ENCODE measurements around the gene RBM33. TPM values are rescaled to one million over a fixed set of nuclear protein-coding genes. Genes with fewer than 3 reads are reported as not detected.

Gene RBM33
- total and polyA plus RNA-seq, 10 of the 15 experiments (the other 5 are each of a cell fraction or from before 2014, with no cell fraction given): 4.7 to 67.2 (median 24.3) TPM

DNA sequence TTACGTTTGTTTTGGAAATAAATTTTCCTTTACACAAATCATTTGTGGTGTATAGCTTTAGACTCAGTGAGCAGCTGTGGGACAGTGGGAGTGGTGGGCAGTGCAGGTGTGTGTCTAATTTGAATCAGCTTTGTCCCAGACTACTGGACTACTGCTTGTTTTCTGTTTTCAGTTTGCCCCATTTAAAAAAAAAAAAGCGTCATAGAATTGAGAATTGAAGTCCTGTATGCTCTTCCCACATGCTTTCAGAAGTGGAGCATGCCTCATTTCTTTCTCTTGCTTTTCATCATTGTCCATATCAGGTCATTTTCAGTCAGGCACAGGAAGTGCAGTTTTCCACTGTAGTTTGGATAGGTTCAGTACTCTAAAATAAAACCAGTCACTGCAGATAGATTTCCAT, 101.7 kb downstream of the RBM33 start (continued):
- TF ChIP-seq, protein P1, sequence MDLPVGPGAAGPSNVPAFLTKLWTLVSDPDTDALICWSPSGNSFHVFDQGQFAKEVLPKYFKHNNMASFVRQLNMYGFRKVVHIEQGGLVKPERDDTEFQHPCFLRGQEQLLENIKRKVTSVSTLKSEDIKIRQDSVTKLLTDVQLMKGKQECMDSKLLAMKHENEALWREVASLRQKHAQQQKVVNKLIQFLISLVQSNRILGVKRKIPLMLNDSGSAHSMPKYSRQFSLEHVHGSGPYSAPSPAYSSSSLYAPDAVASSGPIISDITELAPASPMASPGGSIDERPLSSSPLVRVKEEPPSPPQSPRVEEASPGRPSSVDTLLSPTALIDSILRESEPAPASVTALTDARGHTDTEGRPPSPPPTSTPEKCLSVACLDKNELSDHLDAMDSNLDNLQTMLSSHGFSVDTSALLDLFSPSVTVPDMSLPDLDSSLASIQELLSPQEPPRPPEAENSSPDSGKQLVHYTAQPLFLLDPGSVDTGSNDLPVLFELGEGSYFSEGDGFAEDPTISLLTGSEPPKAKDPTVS (IDR thresholded peaks at IDR 0.05; ENCODE audit: low read depth, low read length): no peak
- TF ChIP-seq, protein P2, sequence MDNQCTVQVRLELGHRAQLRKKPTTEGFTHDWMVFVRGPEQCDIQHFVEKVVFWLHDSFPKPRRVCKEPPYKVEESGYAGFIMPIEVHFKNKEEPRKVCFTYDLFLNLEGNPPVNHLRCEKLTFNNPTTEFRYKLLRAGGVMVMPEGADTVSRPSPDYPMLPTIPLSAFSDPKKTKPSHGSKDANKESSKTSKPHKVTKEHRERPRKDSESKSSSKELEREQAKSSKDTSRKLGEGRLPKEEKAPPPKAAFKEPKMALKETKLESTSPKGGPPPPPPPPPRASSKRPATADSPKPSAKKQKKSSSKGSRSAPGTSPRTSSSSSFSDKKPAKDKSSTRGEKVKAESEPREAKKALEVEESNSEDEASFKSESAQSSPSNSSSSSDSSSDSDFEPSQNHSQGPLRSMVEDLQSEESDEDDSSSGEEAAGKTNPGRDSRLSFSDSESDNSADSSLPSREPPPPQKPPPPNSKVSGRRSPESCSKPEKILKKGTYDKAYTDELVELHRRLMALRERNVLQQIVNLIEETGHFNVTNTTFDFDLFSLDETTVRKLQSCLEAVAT (IDR thresholded peaks at IDR 0.05): no peak
- TF ChIP-seq, protein P3, sequence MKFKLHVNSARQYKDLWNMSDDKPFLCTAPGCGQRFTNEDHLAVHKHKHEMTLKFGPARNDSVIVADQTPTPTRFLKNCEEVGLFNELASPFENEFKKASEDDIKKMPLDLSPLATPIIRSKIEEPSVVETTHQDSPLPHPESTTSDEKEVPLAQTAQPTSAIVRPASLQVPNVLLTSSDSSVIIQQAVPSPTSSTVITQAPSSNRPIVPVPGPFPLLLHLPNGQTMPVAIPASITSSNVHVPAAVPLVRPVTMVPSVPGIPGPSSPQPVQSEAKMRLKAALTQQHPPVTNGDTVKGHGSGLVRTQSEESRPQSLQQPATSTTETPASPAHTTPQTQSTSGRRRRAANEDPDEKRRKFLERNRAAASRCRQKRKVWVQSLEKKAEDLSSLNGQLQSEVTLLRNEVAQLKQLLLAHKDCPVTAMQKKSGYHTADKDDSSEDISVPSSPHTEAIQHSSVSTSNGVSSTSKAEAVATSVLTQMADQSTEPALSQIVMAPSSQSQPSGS (IDR thresholded peaks at IDR 0.05; ENCODE audit: low read length): peak; percentile 86
- TF ChIP-seq MYC (IDR thresholded peaks at IDR 0.05; ENCODE audit: insufficient read depth, insufficient read length, insufficient replicate concordance, low read length, severe bottlenecking) (no peak), SREBF1 (IDR thresholded peaks at IDR 0.05; ENCODE audit: low read length) (no peak), NFYB (IDR thresholded peaks at IDR 0.05; ENCODE audit: insufficient read depth, low read depth, low read length) (no peak), ZNF622 (IDR thresholded peaks at IDR 0.05) (no peak), SUZ12 (IDR thresholded peaks at IDR 0.05; ENCODE audit: unreplicated experiment) (no peak), FOXM1 (IDR thresholded peaks at IDR 0.05; ENCODE audit: low read depth, low read length) (peak; percentile 77; the same call in 1 of the 2 replicates), LARP7 (IDR thresholded peaks at IDR 0.05) (no peak)
- TF ChIP-seq, protein P4, sequence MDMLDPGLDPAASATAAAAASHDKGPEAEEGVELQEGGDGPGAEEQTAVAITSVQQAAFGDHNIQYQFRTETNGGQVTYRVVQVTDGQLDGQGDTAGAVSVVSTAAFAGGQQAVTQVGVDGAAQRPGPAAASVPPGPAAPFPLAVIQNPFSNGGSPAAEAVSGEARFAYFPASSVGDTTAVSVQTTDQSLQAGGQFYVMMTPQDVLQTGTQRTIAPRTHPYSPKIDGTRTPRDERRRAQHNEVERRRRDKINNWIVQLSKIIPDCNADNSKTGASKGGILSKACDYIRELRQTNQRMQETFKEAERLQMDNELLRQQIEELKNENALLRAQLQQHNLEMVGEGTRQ (IDR thresholded peaks at IDR 0.05; ENCODE audit: borderline replicate concordance, low read depth, low read length): no peak
- TF ChIP-seq, protein P5, sequence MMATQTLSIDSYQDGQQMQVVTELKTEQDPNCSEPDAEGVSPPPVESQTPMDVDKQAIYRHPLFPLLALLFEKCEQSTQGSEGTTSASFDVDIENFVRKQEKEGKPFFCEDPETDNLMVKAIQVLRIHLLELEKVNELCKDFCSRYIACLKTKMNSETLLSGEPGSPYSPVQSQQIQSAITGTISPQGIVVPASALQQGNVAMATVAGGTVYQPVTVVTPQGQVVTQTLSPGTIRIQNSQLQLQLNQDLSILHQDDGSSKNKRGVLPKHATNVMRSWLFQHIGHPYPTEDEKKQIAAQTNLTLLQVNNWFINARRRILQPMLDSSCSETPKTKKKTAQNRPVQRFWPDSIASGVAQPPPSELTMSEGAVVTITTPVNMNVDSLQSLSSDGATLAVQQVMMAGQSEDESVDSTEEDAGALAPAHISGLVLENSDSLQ (IDR thresholded peaks at IDR 0.05): no peak
